ENCODE results near the gene SLC1A5.
"Not testable (repeated sequence)": the region's sequence is repeated elsewhere in the genome, so short reads cannot be mapped to it uniquely, and the experiment has no call there.

Gene SLC1A5

DNA sequence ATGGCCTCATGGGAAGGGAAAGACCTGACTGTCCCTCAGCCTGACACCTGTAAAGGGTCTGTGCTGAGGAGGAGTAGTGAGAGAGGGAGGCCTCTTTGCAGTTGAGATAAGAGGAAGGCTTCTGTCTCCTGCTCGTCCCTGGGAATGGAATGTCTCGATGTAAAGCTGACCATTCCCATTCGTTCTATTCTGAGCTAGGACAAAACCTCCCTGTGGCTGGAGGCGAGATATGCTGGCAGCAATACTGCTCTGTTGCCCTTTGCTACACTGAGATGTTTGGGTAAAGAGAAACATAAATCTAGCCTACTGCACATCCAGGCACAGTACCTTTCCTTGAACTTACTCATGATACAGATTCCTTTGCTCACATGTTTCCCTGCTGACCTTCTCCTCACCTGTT lies 19.6 kb downstream of the SLC1A5 start:
- not testable (repeated sequence) for DNase-seq (ENCODE audit: low spot score)

DNA sequence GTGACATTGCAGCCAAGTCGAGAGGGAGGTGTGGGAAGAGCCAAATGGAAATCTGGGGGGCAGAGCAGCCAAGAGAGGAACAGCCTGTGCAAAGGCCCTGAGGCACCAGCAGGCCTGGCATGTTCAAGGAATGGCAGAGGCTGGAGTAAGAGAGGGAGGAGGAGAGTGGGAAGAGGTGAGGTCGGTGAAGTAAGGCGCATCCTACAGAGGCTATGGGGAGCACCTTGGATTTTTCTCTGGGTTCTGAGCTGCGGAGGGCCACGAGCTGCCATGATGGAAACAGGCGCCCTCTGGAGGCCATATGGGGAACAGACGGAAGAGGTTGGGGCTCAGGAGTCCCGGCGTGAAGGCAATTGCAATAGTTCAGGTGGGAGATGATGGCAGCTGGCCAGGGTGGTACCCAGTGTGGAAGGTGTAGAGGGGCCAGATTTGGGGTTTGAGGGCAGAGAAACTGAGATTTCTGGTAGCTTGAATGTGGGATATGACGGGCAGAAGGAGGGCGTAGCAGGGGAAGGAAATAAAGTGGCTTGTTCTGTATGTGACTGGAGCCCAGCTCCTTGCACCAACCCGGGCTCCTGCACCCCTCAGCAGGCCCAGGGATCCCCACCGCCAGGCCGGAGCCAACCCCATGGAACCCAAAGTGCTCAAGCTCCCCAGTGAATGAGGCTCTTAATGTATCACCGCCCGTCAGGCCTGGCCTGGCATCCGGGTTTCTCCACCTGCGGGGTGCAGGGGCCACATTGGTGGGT lies 21.7 kb downstream of the SLC1A5 start:
- DNase-seq (ENCODE audit: low spot score): peak; percentile 37

DNA sequence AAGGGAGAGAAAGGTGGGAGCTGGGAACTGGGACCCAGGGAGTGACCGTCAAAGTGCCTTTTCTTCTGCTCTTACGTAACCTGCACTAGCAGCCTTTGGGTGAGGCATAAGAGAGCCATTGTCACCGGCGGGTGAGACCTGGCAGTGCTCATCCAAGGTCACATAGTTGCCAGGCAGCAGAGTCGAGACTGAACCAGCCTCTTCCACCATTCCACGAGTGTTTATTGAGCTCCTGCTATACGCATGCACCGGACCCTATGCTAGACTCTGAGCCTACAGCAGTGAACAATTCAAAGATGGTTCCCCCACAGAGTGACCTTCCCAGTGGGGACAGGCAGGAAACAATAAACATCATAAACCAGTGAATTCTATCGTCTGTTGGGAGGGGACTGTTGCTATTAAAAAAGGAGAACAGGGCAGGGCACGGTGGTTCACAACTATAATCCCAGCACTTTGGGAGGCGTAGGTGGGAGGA lies 23.5 kb downstream of the SLC1A5 start:
- no peak for DNase-seq (ENCODE audit: low spot score)

DNA sequence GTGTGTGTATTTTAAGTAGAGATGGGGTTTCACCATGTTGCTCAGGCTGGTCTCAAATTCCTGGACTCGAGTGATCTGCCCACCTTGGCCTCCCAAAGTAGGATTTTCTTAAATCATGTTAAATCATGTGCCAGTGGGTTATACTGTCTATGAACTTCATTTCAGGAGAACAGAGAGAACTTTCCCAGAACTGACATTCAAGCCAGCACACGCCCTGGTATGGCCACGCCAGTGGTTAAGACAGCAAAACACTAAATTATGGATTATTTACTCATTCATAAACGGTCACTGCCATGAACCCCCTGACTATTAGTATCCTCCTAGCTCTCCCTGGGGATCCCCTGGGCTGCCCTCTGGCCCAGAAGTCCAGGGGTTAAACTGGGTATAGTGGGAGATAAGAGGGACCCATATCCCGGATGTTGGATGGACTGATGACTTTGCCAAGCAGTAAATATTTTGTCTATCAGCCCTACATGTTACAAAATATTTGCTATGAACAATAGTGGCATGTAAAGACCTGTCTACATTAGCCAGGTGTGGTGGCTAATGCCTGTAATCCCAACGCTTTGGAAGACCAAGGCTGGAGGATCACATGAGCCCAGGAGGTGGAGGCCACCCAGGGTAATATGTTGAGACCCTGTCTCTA lies 26.0 kb downstream of the SLC1A5 start:
- no peak for DNase-seq (ENCODE audit: low spot score)

DNA sequence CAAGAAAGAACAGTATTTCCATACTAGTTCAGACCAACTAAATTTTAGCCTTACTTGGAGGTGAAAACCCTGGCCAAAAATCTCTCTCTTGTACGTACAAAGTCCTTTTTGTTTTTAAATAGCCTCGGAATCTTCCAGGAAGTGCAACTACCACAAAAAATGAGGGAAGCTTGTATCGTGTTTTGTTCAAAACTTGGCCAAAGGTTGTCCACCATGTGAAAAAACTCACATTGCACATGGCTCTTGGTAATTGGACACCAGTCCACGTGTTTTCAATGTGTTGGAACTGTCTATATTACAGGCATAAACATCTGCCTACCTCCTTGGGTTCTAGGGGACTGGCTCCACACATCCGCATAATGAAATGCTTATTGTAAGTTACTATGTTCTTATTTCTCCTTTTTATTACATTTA lies 27.0 kb downstream of the SLC1A5 start:
- no peak for DNase-seq (ENCODE audit: low spot score)

DNA sequence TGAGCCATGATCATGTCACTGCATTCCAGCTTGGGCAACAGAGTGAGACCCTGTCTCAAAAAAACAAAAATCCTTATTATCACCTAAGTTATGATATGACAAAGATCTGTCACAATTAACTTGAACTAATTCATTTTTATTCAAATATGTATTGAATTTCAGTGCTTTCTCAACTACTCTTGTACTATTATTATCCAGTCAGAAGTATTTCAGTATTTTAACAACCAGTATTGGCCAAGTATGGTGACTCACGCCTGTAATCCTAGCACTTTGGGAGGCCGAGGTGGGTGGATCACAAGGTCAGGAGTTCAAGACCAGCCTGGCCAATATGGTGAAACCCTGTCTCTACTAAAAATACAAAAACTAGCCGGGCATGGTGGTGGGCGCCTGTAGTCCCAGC lies 27.5 kb downstream of the SLC1A5 start:
- not testable (repeated sequence) for DNase-seq (ENCODE audit: low spot score)

DNA sequence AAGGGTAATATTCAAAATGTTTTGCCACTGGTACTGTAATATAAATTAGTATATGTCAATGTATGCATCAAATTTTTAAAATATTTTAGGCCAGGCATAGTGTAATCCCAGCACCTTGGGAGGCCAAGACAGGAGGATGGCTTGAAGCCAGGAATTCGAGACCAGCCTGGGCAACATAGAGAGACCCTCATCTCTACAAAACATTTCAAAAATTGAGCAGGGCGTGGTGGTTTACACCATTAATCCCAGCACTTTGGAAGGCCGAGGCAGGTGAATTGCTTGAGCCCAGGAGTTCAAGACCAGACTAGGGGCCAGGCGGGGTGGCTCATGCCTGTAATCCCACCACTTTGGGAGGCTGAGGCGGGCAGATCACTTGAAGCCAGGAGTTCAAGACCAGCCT lies 28.0 kb downstream of the SLC1A5 start:
- no peak for DNase-seq (ENCODE audit: low spot score)

DNA sequence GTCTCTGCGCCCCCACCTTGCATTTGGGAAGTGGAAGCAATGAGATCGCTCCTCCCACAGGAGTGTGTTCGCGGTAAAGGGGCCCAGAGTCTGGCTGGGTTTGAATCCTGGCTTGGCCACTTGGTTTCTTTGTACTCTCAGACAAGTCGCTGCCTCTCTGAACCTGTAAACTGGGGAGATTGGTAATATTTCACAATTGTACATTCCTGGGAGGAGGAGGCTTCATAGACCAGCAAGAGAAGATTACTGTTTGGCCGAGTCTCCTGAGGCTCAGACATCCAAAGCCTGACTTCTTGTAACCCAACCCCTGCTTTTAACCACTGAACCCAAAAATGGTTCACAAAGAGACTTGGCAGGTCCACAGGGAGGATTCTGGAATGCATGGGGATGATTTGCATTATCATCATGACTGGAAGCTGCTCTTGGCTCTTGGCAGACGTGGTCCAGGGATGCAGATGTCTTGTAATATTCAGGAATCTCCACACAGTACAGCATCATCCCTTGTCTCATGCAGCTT lies 28.5 kb downstream of the SLC1A5 start:
- DNase-seq (ENCODE audit: low spot score): no peak

DNA sequence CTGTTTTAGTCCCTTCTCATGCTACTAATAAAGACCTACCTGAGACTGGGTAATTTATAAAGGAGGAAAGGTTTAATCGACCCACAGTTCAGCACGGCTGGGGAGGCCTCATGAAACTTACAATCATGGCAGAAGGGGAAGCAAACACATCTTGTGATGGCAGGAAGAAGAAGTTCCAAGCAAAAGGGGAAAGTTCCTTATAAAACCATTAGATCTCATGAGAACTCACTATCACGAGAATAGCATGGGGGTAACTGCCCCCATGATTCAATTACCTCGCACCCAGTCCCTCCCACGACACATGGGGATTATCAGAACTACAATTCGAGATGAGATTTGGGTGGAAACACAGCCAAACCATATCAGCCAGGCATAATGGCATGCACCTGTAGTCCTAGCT lies 29.2 kb downstream of the SLC1A5 start:
- DNase-seq (ENCODE audit: low spot score): no peak

DNA sequence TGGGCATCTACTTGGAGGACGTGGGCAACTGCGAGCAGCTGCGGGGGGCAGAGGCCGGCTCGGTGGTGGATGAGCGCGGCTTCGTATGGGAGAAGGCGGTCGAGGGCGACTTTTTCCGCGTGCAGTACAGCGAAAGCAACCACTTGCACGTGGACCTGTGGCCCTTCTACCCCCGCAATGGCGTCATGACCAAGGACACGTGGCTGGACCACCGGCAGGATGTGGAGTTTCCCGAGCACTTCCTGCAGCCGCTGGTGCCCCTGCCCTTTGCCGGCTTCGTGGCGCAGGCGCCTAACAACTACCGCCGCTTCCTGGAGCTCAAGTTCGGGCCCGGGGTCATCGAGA lies 31.9 kb downstream of the SLC1A5 start:
- DNase-seq (ENCODE audit: low spot score): no peak

DNA sequence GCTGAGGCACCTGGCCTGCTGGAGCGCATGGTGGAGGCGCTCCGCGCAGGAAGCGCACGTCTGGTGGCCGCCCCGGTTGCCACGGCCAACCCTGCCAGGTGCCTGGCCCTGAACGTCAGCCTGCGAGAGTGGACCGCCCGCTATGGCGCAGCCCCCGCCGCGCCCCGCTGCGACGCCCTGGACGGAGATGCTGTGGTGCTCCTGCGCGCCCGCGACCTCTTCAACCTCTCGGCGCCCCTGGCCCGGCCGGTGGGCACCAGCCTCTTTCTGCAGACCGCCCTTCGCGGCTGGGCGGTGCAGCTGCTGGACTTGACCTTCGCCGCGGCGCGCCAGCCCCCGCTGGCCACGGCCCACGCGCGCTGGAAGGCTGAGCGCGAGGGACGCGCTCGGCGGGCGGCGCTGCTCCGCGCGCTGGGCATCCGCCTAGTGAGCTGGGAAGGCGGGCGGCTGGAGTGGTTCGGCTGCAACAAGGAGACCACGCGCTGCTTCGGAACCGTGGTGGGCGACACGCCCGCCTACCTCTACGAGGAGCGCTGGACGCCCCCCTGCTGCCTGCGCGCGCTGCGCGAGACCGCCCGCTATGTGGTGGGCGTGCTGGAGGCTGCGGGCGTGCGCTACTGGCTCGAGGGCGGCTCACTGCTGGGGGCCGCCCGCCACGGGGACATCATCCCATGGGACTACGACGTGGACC lies 32.4 kb downstream of the SLC1A5 start:
- no peak for DNase-seq (ENCODE audit: low spot score)

DNA sequence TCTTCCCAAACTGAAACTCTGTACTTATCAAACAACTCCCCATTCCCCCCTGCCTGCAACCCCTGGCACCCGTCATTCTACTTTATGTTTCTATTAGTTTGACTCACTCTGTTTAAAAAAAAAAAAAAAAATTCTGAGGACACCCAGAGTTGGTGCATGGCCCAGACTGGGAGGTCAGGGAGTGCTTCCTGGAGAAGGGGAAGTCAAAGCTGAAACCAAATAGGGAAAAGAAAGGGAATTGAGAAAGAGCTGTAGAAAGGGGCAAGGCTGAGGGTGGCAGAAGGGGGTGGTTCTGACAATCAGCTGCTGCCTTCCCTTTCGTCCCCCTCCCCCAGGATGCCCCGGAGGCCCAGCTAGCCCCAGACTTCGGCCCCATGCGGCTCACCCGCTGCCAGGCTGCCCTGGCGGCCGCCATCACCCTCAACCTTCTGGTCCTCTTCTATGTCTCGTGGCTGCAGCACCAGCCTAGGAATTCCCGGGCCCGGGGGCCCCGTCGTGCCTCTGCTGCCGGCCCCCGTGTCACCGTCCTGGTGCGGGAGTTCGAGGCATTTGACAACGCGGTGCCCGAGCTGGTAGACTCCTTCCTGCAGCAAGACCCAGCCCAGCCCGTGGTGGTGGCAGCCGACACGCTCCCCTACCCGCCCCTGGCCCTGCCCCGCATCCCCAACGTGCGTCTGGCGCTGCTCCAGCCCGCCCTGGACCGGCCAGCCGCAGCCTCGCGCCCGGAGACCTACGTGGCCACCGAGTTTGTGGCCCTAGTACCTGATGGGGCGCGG lies 33.1 kb downstream of the SLC1A5 start:
- no peak for DNase-seq (ENCODE audit: low spot score)

DNA sequence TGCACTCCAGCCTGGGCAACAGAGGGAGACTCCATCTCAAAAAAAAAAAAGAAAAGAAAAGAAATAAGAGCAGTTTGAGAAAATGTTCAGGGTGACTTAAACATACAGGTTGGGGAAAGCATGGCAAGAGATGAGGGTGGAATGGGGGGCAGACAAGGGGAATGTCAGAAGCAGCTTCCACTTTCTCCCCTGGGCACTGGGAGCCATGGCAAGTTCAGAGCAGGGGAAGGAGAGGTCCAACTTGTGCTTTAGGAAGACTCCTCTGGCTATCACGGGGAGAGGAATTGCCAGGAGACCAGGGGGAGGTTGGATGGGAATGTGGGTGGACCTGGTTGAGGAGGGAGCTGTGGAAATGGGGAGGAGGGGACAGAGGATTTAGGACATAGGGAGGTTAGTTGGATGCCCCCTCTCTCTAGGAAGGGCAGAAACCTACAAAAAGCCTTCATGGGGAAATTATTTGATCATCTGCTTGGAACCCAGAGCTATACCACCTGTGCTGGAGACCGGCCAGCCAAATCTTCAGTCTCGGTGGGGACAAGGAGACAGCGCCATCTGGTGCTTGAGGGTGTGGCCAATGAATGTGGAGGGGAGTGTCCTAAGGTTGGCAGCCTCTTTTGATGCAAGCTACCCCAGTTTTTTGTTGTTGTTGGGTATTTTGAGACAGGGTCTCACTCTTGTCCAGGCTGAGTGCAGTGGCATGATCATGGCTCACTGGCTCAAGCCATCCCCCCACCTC lies 34.8 kb downstream of the SLC1A5 start:
- no peak for DNase-seq (ENCODE audit: low spot score)

DNA sequence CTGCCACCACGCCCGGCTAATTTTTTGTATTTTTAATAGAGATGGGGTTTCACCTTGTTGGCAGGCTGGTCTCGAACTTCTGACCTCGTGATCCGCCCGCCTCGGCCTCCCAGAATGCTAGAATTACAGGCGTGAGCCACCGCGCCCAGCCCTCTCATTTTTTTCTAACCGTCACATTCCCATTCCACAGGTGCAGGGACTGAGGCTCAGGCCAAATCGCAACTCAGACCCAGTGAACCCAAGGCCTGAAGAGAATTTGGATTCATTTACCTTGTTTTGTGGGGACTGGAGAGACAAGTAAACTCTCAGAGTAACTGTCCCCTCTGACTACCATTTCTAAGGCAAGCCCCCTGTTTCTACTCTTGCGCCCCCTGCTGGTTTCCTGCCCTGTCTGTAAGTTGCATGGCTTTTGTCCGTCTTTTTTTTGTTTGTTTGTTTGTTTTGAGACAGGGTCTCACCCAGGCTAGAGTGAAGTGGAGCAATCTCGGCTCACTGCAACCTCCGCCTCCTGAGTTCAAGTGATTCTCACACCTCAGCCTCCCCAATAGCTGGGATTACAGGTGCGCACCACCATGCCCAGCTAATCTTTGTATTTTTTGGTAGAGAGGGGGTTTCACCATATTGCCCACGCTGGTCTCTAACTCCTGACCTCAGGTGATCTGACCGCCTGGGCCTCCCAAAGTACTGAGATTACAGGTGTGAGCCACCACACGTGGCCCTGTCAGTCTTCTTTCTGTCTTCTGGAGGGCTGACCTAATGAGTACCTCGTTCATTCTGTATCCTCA lies 39.9 kb downstream of the SLC1A5 start:
- DNase-seq (ENCODE audit: low spot score): peak; percentile 51

DNA sequence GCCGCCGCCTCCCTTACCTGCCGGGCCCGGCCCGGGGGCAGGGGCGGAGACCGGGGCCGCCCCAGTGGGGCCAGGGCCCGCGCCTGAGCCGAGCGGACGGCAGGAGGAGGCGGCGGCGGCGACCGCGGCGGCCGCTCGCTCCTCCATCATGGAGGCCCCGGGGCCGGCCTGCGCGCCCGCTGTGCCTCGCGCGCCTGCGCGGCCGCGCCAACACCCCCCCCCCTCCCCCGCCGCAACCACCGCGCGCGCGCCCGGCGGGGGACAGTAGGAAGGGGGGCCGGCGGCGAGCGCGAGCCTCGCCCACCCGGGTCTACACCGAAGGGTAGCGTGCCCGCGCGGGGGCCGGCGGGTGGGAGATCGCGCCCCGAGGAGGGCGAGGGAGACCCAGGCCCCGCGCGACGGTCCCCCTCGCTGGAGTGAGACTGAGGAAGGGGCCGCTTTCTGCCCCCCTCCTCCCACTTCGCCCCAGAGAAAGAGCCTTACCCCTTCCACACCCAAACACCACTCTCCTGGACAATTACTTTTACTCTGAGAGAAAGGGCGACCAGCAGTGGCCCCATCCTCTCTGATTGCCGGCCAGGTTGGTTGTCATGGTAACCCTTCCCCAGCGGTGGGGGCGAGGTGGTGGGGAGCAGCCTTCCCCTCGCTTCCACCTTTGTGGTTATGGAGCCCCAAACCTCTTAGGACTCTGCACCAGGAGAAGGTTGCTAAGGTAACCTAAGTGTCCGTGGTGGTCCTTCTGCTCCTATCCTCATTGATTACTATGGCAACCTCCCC lies 41.9 kb downstream of the SLC1A5 start, which contains the start of gene STRN4:
Gene STRN4 (minus strand): TSS at position 170 of the 777 bp plus-strand sequence. CDS start 20 bp downstream, at position 150.
- DNase-seq (ENCODE audit: low spot score): peak; percentile 52

DNA sequence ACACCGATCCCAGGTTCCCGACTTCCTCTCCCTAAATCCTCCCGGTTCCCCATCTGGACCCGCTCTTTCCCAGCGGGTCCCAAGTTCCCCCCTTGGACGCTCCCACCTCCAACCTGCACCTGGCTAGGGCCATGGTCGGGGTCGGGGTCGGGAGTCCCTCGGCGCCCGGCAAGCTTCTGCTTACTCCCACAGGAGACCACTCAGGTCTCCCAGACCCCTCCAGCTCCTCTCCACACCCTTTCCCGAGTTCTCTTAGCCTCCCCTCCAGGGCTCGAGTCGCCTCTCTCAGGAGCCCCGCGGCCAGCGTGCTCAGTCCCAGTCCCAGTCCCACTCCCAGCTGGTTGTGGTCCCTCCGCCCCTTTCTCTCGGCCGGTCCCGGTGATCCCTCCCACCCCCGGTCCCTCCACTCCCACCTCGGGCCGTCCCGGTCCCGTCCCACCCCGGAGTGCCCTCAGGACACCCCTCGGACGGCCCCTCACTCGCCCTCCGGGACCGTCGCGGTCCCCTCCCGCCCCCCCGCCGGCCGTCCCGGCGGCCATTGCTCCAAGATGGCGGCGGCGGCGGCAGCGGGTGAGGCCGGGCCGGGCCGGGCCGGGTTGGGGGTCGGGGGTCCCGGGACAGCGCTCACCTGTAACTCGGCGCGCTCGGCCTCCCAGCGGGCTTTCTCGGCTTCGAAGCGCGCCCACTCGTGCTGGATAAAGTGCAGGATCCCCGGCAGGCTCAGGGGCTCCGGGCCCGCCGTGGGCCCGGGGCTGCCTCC lies 42.7 kb downstream of the SLC1A5 start, which contains the start of gene FKRP:
Gene FKRP (plus strand): TSS at position 537 of the 760 bp plus-strand sequence. CDS start 9,394 bp downstream, outside the sequence.
- no peak for DNase-seq (ENCODE audit: low spot score)

DNA sequence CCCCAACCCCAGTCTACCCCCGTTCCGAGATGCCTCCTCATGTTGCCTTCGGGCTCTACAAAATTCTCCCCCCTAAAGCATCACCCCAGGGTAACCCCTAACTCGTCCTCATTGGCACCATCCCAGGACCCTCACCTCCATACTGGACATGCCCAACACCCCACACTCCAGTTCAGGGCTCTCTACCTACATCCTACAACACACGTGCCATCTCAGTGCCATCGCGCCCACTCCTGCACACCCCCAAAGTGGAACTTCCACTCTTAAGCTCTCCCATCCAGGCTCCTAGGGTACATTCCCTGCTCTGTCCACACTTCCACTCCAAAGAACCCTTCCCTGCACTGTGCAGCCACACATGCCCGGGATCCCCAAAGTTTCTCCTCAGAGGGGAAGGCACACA lies 43.4 kb downstream of the SLC1A5 start:
- DNase-seq (ENCODE audit: low spot score): no peak

DNA sequence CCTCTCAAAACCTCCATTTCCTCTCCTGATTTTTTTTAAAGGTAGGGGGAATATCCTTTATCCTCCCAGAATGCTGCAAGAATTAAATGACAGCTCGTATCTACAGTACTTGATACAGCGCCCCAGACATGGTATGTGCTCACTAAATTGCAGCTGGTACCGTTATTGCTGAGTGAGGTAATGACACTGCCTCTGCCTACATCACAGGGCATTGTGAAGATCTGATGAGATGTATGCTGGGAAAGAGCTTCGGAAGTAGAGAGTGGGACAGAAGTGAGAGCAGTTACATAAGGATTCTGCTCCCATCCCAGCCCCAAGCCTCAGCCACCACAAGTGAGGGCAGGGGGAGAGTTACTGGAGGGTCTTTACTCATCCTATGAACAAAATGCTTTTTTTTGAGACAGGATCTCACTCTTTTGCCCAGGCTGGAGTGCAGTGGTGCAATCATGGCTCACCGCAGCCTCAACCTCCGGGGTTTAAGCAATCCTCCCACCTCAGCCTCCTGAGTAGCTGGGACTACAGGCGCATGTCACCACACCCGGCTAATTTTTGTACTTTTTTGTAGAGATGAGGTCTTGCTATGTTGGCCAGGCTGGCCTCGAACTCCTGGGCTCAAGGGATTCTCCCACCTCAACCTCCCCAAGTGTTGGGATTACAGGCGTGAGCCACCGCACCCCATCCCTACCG lies 44.2 kb downstream of the SLC1A5 start:
- no peak for DNase-seq (ENCODE audit: low spot score)
